Activated naive CD8-positive, alpha-beta T cell treated with anti-CD3 and anti-CD28 coated beads, Interleukin-2, amount 50 U/mL, for 24 hours (primary cell): ENCODE results near the gene TSPEAR.
"Not testable (repeated sequence)": the region's sequence is repeated elsewhere in the genome, so short reads cannot be mapped to it uniquely, and the experiment has no call there.

ENCODE experiments used
- ATAC-seq: fragments of 150-1000 bp; cut with Tn5 transposase; one replicate; pipeline ENCODE4 v1.10.0; 2021
- DNase-seq: peaks from one replicate; pipeline ENCODE4 v3.0.0; 2021
- H3K27ac Mint-ChIP-seq: one replicate; pipeline ENCODE4 v1.8.0; 2021; ENCODE audit warnings: mild to moderate bottlenecking, mixed read lengths
- H3K27me3 Mint-ChIP-seq: one replicate; pipeline ENCODE4 v1.8.0; 2021; ENCODE audit warnings: mixed read lengths
- H3K36me3 Mint-ChIP-seq: one replicate; pipeline ENCODE4 v1.8.0; 2021; ENCODE audit warnings: low read depth, mixed read lengths
- H3K4me1 Mint-ChIP-seq: one replicate; pipeline ENCODE4 v1.8.0; 2021; ENCODE audit warnings: mixed read lengths
- H3K4me3 Mint-ChIP-seq: one replicate; pipeline ENCODE4 v1.8.0; 2021; ENCODE audit warnings: mild to moderate bottlenecking, moderate library complexity, mixed read lengths
- H3K9me3 Mint-ChIP-seq: one replicate; pipeline ENCODE4 v1.8.0; 2021; ENCODE audit warnings: mixed read lengths

The TSPEAR gene

GRCh38 chr21:44704636-44705001 is 6.8 kb downstream of the TSPEAR start:
- Mint-ChIP-seq H3K9me3 (peaks cover 10% of the 10 kb centered on the region), H3K27me3 (peaks cover 72% of the 10 kb centered on the region), H3K36me3 (peaks cover 7% of the 10 kb centered on the region), H3K27ac (no peak overlapping the region), H3K4me3 (no peak overlapping the region), H3K4me1 (peaks cover 6% of the 10 kb centered on the region)
- no peak for ATAC-seq
- DNase-seq = no peak

GRCh38 chr21:44703731-44704635 is 7.4 kb downstream of the TSPEAR start:
- Mint-ChIP-seq H3K4me3 (no peak overlapping the region), H3K4me1 (peaks cover 1% of the 10 kb centered on the region), H3K9me3 (peaks cover 10% of the 10 kb centered on the region), H3K27me3 (peaks cover 69% of the 10 kb centered on the region), H3K36me3 (peaks cover 7% of the 10 kb centered on the region), H3K27ac (no peak overlapping the region)
- DNase-seq (no peak), ATAC-seq (no peak)

GRCh38 chr21:44702973-44703730 is 8.2 kb downstream of the TSPEAR start:
- DNase-seq (no peak), ATAC-seq (no peak)
- H3K4me3 Mint-ChIP-seq = no peak overlapping the region
- peaks cover 1% of the 10 kb centered on the region for H3K4me1 Mint-ChIP-seq
- peaks cover 10% of the 10 kb centered on the region for H3K9me3 Mint-ChIP-seq
- H3K27me3 Mint-ChIP-seq = peaks cover 70% of the 10 kb centered on the region
- H3K27ac Mint-ChIP-seq = no peak overlapping the region
- H3K36me3 Mint-ChIP-seq = peaks cover 7% of the 10 kb centered on the region

- ATAC-seq (no peak), DNase-seq (no peak)
- Mint-ChIP-seq H3K27me3 (peaks cover 71% of the 10 kb centered on the region), H3K36me3 (peaks cover 7% of the 10 kb centered on the region), H3K4me3 (no peak overlapping the region), H3K27ac (no peak overlapping the region), H3K4me1 (no peaks in the 10 kb centered on the region), H3K9me3 (peaks cover 10% of the 10 kb centered on the region)
Measured at GRCh38 chr21:44702111-44702972, 9.0 kb downstream of the TSPEAR start.

- Mint-ChIP-seq H3K9me3 (peaks cover 10% of the 10 kb centered on the region), H3K27ac (no peak overlapping the region)
- no peak for ATAC-seq
Measured at GRCh38 chr21:44701541-44701940, 9.8 kb downstream of the TSPEAR start.

GRCh38 chr21:44701023-44701400 is 10.4 kb downstream of the TSPEAR start:
- peaks cover 10% of the 10 kb centered on the region for H3K9me3 Mint-ChIP-seq
- no peak overlapping the region for H3K4me3 Mint-ChIP-seq
- peaks cover 2% of the 10 kb centered on the region for H3K4me1 Mint-ChIP-seq
- no peak for ATAC-seq
- DNase-seq = no peak
- H3K27me3 Mint-ChIP-seq = peaks cover 73% of the 10 kb centered on the region
- H3K36me3 Mint-ChIP-seq = peaks cover 7% of the 10 kb centered on the region
- no peak overlapping the region for H3K27ac Mint-ChIP-seq

More at GRCh38 chr21:44701541-44701940, 9.8 kb downstream of the TSPEAR start:
- Mint-ChIP-seq H3K4me3 (no peak overlapping the region), H3K27me3 (peaks cover 72% of the 10 kb centered on the region), H3K36me3 (peaks cover 7% of the 10 kb centered on the region), H3K4me1 (no peaks in the 10 kb centered on the region)
- no peak for DNase-seq

GRCh38 chr21:44700101-44701022 is 11.0 kb downstream of the TSPEAR start:
- Mint-ChIP-seq H3K27me3 (peaks cover 70% of the 10 kb centered on the region), H3K9me3 (peaks cover 5% of the 10 kb centered on the region), H3K4me3 (no peak overlapping the region), H3K36me3 (peaks cover 2% of the 10 kb centered on the region), H3K4me1 (peaks cover 2% of the 10 kb centered on the region), H3K27ac (no peak overlapping the region)
- ATAC-seq = no peak
- DNase-seq = no peak

- DNase-seq (no peak), ATAC-seq (no peak)
- Mint-ChIP-seq H3K36me3 (no peaks in the 10 kb centered on the region), H3K27me3 (peaks cover 62% of the 10 kb centered on the region), H3K4me1 (peaks cover 3% of the 10 kb centered on the region), H3K9me3 (no peaks in the 10 kb centered on the region), H3K4me3 (no peak overlapping the region), H3K27ac (no peak overlapping the region)
Measured at GRCh38 chr21:44699502-44700001, 11.8 kb downstream of the TSPEAR start.

- ATAC-seq = no peak
- H3K36me3 Mint-ChIP-seq = no peaks in the 10 kb centered on the region
- no peak overlapping the region for H3K27ac Mint-ChIP-seq
- no peak overlapping the region for H3K4me3 Mint-ChIP-seq
- peaks cover 4% of the 10 kb centered on the region for H3K9me3 Mint-ChIP-seq
- H3K27me3 Mint-ChIP-seq = peaks cover 56% of the 10 kb centered on the region
- peaks cover 7% of the 10 kb centered on the region for H3K4me1 Mint-ChIP-seq
- no peak for DNase-seq
Measured at GRCh38 chr21:44697811-44698734, 13.3 kb downstream of the TSPEAR start.

- peaks cover 49% of the 10 kb centered on the region for H3K27me3 Mint-ChIP-seq
- not testable (repeated sequence) for ATAC-seq, H3K4me3 Mint-ChIP-seq, H3K4me1 Mint-ChIP-seq, H3K27ac Mint-ChIP-seq, H3K36me3 Mint-ChIP-seq, DNase-seq
- peaks cover 11% of the 10 kb centered on the region for H3K9me3 Mint-ChIP-seq
Measured at GRCh38 chr21:44697172-44697810, 14.1 kb downstream of the TSPEAR start, which contains the start of gene KRTAP10-12. Gene KRTAP10-12 (plus strand): TSS chr21:44697172. CDS start chr21:44697202, 30 bp downstream.

GRCh38 chr21:44696572-44696971 is 14.8 kb downstream of the TSPEAR start:
- no peaks in the 10 kb centered on the region for H3K36me3 Mint-ChIP-seq
- ATAC-seq (no peak), DNase-seq (no peak)
- H3K27me3 Mint-ChIP-seq = peaks cover 44% of the 10 kb centered on the region
- peaks cover 11% of the 10 kb centered on the region for H3K9me3 Mint-ChIP-seq
- H3K4me1 Mint-ChIP-seq = peaks cover 11% of the 10 kb centered on the region
- no peak overlapping the region for H3K27ac Mint-ChIP-seq
- no peak overlapping the region for H3K4me3 Mint-ChIP-seq

- DNase-seq (no peak), ATAC-seq (no peak)
- Mint-ChIP-seq H3K36me3 (no peaks in the 10 kb centered on the region), H3K4me3 (no peak overlapping the region), H3K9me3 (peaks cover 11% of the 10 kb centered on the region), H3K27me3 (peaks cover 38% of the 10 kb centered on the region), H3K4me1 (peaks cover 15% of the 10 kb centered on the region), H3K27ac (no peak overlapping the region)
Measured at GRCh38 chr21:44695641-44696040, 15.7 kb downstream of the TSPEAR start.
